Fibroblast of skin of right quadriceps (primary cell): Measurements from ENCODE around the gene SGK1.

Experiments used
- DNase-seq: peaks from one replicate; pipeline ENCODE4 v3.0.0-alpha.2; 2013

SGK1 gene

GRCh38 chr6:134317471-134318131 is at the start of gene SGK1:
Gene SGK1 (minus strand): TSS chr6:134318112. CDS start chr6:134317460, 652 bp downstream.
- DNase-seq: peak; percentile 37

GRCh38 chr6:134363323-134364039 is 45.6 kb upstream of the SGK1 start:
- peak; percentile 83 for DNase-seq

GRCh38 chr6:134361011-134361410 is 43.1 kb upstream of the SGK1 start:
- no peak for DNase-seq

GRCh38 chr6:134359302-134359701 is 41.4 kb upstream of the SGK1 start:
- no peak for DNase-seq

- peak; percentile 48 for DNase-seq
Observed at GRCh38 chr6:134358320-134358719, 40.4 kb upstream of the SGK1 start.

- DNase-seq: no peak
Observed at GRCh38 chr6:134357022-134357487, 39.1 kb upstream of the SGK1 start.

- no peak for DNase-seq
Observed at GRCh38 chr6:134356405-134356804, 38.5 kb upstream of the SGK1 start.

- DNase-seq: peak; percentile 83
Observed at GRCh38 chr6:134352786-134353480, 35.0 kb upstream of the SGK1 start.

GRCh38 chr6:134351615-134352474 is 33.9 kb upstream of the SGK1 start:
- DNase-seq: no peak

- DNase-seq: peak; percentile 85
Observed at GRCh38 chr6:134347885-134348805, 30.2 kb upstream of the SGK1 start.

GRCh38 chr6:134346932-134347545 is 29.1 kb upstream of the SGK1 start:
- DNase-seq: no peak

- DNase-seq: peak; percentile 11
Observed at GRCh38 chr6:134345789-134346188, 27.9 kb upstream of the SGK1 start.

GRCh38 chr6:134343066-134343465 is 25.2 kb upstream of the SGK1 start:
- no peak for DNase-seq

GRCh38 chr6:134341999-134342567 is 24.2 kb upstream of the SGK1 start:
- no peak for DNase-seq

- DNase-seq: peak; percentile 46
Observed at GRCh38 chr6:134340179-134340975, 22.5 kb upstream of the SGK1 start.

GRCh38 chr6:134339216-134339615 is 21.3 kb upstream of the SGK1 start:
- no peak for DNase-seq

GRCh38 chr6:134331256-134331655 is 13.3 kb upstream of the SGK1 start:
- no peak for DNase-seq

GRCh38 chr6:134330555-134330954 is 12.6 kb upstream of the SGK1 start:
- no peak for DNase-seq

- DNase-seq: no peak
Observed at GRCh38 chr6:134328792-134329191, 10.9 kb upstream of the SGK1 start.

GRCh38 chr6:134328138-134328537 is 10.2 kb upstream of the SGK1 start:
- DNase-seq: no peak
